ENCODE measurements around the gene TMEM200C. TPM values are rescaled to one million over a fixed set of nuclear protein-coding genes. Genes with fewer than 3 reads are reported as not detected.
A peak's percentile ranks its signal among the peaks of the same experiment; 100 is the strongest.

The TMEM200C gene
- total RNA-seq, result under 1 TPM; 0.12 to 0.53 TPM

DNA sequence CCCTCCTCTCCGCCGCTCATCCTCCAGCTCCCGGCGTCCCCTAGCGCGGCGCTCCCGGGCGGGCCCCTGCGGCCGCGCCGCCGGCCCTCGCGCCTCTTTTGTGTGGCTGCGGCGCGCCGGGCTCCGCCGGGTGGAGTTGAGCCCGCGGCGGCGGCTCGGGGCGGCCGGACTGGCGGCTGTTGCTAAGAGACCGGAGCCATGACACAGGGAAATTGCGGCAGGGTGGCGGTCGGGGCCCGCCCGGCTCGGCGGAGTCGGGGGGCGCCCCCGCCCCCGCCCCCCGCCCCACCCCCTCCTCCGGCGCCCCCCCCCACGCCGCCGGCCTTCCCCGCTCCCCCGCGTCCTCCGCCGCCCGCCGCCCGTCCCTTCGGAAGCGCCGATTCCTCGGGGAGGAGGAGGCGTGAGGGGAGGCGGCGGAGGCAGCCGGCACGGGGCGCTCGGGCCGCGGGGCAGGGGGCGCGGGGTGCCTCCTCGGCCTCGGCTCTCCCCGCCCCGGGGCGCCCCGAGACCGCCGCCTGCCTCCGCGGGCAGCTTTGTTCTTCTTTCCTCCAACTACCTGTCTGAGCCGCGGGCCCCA is at the start of gene TMEM200C:
Gene TMEM200C (minus strand): TSS at position 224 of the 577 bp plus-strand sequence. CDS start 3,459 bp downstream, outside the sequence.
- Histone ChIP-seq H3K36me3 (no peaks in the 10 kb centered on the region), H3K9me3 (no peaks in the 10 kb centered on the region), H3K27me3 (peaks cover 56% of the 10 kb centered on the region), H3K27ac (peak within 1 kb of the TSS; percentile 32), H3K4me1 (no peaks in the 10 kb centered on the region), H3K4me3 (peak within 1 kb of the TSS; percentile 30), H3K9ac (ENCODE audit: low read depth in 2 of 2, low read length in 2 of 2) (peak within 1 kb of the TSS in 1 of 2 donors; percentile 56)
- intact Hi-C loops (cut with DNase I), result no loop called here
- DNase-seq, result no peak
- no peak for TF ChIP-seq CTCF (IDR thresholded peaks at IDR 0.05)

GRCh38 chr18:5944448-5944847 is 49.1 kb upstream of the TMEM200C start:
- no peaks in the 10 kb centered on the region for H3K27me3 ChIP-seq
- intact Hi-C loops (cut with DNase I), result no loop called here
- no peak overlapping the region for H3K27ac ChIP-seq
- no peaks in the 10 kb centered on the region for H3K9me3 ChIP-seq
- DNase-seq, result no peak
- H3K36me3 ChIP-seq, result no peaks in the 10 kb centered on the region
- H3K4me1 ChIP-seq, result no peaks in the 10 kb centered on the region
- no peak overlapping the region for H3K9ac ChIP-seq (ENCODE audit: low read depth in 2 of 2, low read length in 2 of 2)
- no peak overlapping the region for H3K4me3 ChIP-seq
- TF ChIP-seq CTCF (IDR thresholded peaks at IDR 0.05), result no peak

DNA sequence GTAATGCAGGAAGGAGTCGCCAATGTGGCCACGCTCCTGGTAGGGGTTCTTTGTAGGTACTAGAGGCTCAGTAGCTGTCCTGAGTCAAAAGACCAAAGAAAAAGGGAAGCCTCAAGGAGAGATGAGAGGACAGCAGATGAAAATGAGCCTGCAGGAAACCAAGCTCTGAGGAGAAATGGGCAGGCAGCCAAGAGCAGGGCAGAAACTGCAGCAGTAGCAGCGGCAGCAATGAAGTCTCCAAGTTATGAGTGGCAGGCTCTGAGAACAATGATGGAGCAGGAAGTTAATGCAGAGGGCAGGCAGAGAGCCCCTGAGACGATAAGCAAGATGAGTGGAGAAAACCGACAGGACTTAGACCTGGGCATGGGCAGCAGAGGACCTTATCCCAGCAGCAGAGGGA is 48.2 kb upstream of the TMEM200C start:
- Histone ChIP-seq H3K4me3 (no peak overlapping the region), H3K36me3 (no peaks in the 10 kb centered on the region), H3K27me3 (no peaks in the 10 kb centered on the region), H3K27ac (no peak overlapping the region), H3K4me1 (no peaks in the 10 kb centered on the region), H3K9ac (ENCODE audit: low read depth in 2 of 2, low read length in 2 of 2) (no peak overlapping the region), H3K9me3 (no peaks in the 10 kb centered on the region)
- intact Hi-C loops (cut with DNase I), result no loop called here
- no peak for DNase-seq
- no peak for TF ChIP-seq CTCF (IDR thresholded peaks at IDR 0.05)

GRCh38 chr18:5942591-5942990 is 47.3 kb upstream of the TMEM200C start:
- Histone ChIP-seq H3K27me3 (no peaks in the 10 kb centered on the region), H3K36me3 (no peaks in the 10 kb centered on the region), H3K4me3 (no peak overlapping the region), H3K9ac (ENCODE audit: low read depth in 2 of 2, low read length in 2 of 2) (no peak overlapping the region), H3K9me3 (no peaks in the 10 kb centered on the region), H3K4me1 (no peaks in the 10 kb centered on the region), H3K27ac (no peak overlapping the region)
- no peak for DNase-seq
- intact Hi-C loops (cut with DNase I), result no loop called here
- no peak for TF ChIP-seq CTCF (IDR thresholded peaks at IDR 0.05)

DNA sequence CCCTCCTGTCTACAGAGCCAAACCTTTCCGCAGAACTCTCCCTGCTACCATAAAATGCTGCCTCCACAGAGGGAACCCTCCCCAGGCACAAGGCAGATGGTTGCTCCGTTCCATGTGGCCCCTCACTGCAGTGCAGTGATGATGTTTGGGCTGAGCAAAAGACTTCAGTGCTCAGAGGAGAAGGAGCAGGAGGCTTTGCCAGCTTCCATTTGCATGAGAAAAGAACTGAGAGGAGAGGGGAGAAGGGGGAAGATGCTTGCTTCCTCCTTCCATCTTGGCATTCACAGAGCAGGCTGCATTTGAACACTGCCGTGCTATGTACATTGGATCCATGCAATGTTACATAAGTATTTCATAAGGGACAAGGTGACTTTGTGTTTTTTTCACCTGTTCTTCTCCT is 46.6 kb upstream of the TMEM200C start:
- no peak for TF ChIP-seq CTCF (IDR thresholded peaks at IDR 0.05)
- DNase-seq, result no peak
- Histone ChIP-seq H3K9me3 (no peaks in the 10 kb centered on the region), H3K27ac (no peak overlapping the region), H3K36me3 (no peaks in the 10 kb centered on the region), H3K4me3 (no peak overlapping the region), H3K9ac (ENCODE audit: low read depth in 2 of 2, low read length in 2 of 2) (no peak overlapping the region), H3K27me3 (no peaks in the 10 kb centered on the region), H3K4me1 (no peaks in the 10 kb centered on the region)
- intact Hi-C loops (cut with DNase I), result no loop called here
